GM21515 (cell line): ENCODE data around the gene GPALPP1.
"Not testable (repeated sequence)": the region's sequence is repeated elsewhere in the genome, so short reads cannot be mapped to it uniquely, and the experiment has no call there.

Experiments used
- ATAC-seq: cut with Tn5 transposase; IDR thresholded peaks from one replicate; pipeline ENCODE4 v1.9.1; 2021; ENCODE audit not compliant: unreplicated experiment

Gene GPALPP1

DNA sequence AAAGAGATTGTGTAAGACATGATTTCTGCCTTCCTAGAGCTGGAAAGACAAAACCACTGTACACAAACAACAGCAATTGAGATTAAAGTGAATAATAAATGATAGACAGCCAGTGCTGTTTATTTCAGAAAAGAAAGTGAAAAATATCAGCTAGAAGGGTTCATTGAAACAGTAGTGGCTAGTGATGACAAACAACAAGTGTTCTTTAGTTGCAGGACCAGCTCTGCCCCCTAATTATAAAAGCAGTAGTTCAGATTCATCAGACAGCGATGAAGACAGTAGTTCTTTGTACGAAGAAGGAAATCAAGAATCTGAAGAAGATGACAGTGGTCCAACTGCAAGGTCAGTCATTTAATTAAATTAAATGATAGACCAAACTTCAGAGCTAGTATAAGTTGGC lies 14.8 kb downstream of the GPALPP1 start:
- ATAC-seq: no peak

GRCh38 chr13:45007225-45007624 lies 17.9 kb downstream of the GPALPP1 start:
- ATAC-seq: no peak

DNA sequence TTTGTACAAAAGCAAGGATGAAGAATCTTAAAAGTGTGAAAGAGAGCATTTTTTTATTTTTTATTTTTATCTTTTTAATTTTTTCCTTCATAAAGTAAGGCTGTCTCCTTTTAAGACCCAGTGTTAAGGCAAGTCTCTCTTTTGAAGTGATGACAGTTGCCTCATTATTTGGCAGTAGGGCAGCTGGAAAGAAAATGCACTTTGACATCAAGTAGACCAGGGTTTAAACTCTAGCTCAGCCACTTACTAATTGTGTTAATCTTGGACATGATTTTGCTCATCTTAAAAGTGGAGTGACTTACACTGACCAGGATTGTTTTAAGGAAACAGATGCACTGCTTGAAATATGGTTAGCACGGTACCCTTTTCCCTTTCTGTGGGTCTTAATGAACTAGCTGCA lies 18.5 kb downstream of the GPALPP1 start:
- ATAC-seq: no peak

GRCh38 chr13:45011198-45011597 lies 21.9 kb downstream of the GPALPP1 start:
- no peak for ATAC-seq

DNA sequence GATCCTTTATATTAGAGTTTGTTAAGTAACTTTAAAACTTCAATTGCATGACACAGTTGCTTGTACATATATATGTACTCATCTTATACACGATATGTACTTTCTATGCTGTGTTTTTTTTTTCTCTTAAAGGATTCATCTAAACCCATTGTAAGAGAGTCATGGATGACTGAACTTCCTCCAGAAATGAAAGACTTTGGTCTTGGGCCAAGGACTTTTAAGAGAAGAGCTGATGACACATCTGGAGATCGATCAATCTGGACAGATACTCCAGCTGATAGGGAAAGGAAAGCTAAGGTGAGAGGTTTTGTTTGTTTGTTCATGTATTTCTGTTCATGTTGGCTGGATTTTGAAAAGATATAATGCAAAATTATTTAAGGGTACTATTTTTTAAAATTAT lies 26.0 kb downstream of the GPALPP1 start:
- no peak for ATAC-seq

- no peak for ATAC-seq
Observed at GRCh38 chr13:45016792-45017425, 27.6 kb downstream of the GPALPP1 start.

GRCh38 chr13:45019981-45020380 lies 30.6 kb downstream of the GPALPP1 start:
- ATAC-seq: not testable (repeated sequence)

DNA sequence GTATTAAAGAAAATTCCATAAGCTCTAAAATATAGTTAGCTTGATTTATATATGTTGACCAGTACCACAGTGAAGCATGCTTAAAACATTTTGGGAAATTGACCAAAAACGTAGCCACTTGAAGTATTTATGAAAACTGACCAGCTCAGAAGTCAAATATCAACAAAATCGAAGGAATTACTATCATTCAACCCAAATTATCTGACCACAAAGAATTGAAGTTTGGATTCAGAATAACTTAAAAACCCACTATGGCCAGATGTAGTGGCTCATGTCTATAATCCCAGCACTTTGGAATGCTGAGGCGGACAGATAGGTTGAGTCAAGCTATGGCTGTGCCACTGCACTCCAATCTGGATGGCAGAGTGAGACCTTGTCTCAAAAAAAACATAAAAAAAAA lies 31.9 kb downstream of the GPALPP1 start:
- ATAC-seq: no peak

DNA sequence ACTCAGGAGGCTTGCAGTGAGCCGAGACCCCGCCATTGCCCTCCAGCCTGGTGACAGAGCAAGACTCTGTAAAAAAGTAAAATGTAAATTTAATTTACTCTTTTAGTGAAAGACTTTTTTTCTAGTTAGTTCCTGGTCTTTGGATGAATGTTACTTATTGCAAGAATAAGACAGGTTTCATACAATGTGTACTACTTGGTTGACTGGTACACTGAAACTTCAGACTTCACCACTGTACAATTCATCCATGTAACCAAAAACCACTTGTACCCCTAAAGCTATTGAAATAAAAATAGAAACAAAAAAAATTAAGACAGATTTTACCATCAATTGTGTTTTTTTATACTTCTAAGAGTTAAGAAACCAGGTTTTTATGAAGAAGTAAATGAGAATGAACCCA lies 35.5 kb downstream of the GPALPP1 start:
- ATAC-seq: no peak

- no peak for ATAC-seq
Observed at GRCh38 chr13:45034342-45034741, 45.0 kb downstream of the GPALPP1 start.

- ATAC-seq: no peak
Observed at GRCh38 chr13:45036206-45036605, 46.9 kb downstream of the GPALPP1 start.

- no peak for ATAC-seq
Observed at GRCh38 chr13:45040173-45040572, 50.8 kb downstream of the GPALPP1 start.

- no peak for ATAC-seq
Observed at GRCh38 chr13:45040622-45041021, 51.3 kb downstream of the GPALPP1 start.

- no peak for ATAC-seq
Observed at GRCh38 chr13:45042539-45042938, 53.2 kb downstream of the GPALPP1 start.

DNA sequence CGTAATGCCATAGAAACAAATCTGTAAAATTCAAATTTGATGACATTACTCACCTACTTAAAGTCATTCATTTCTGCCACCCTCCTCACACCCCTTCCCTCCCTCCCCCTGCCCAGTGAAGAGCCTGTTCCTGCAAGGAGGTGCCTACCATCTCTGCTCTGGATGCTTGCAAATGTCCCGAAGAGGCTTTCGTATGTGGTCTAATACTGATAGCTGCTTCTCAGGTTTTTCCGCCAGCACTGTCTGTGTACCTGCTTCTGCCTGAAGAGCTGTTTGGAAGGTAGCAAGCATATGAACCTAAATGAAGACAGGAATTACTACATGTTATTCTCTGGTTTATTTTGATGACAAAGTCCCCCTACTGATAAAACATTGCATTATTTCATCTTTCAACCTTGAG lies 57.1 kb downstream of the GPALPP1 start:
- no peak for ATAC-seq

- peak; percentile 57 for ATAC-seq
Observed at GRCh38 chr13:45047394-45048310, 58.3 kb downstream of the GPALPP1 start.

GRCh38 chr13:45048890-45049407 lies 59.6 kb downstream of the GPALPP1 start:
- ATAC-seq: peak; percentile 48

- no peak for ATAC-seq
Observed at GRCh38 chr13:45049478-45049877, 60.1 kb downstream of the GPALPP1 start.

DNA sequence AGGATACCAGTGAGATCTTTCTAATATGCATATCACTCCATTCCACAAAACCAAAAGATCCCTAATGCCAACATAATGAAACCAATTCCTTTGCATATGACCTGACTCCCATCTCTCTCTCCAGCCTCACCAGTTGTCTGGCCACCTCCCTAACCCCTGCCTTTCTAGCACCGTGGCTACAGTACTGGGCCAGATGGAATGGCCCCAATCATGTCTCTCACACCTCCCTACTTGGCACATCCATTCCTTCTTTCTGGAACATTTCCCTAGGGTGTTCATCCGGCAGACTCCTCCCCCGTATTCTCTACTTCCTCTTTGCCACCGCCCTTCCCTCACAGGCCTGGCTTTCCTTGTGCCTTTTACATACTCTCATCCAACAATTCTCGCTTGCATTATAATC lies 62.0 kb downstream of the GPALPP1 start:
- ATAC-seq: no peak

GRCh38 chr13:45055198-45055901 lies 66.0 kb downstream of the GPALPP1 start:
- ATAC-seq: peak; percentile 70

- no peak for ATAC-seq
Observed at GRCh38 chr13:45055902-45056648, 66.7 kb downstream of the GPALPP1 start.
